SU-DHL-6 (cell line): ENCODE measurements around the gene LIN28A.

Experiments
- EZH2phosphoT487 ChIP-seq: fragments of 200-600 bp; sonication (generic), shearing (Covaris generic); conservative IDR thresholded peaks from 2 replicates; pipeline ENCODE4 v1.6.1; 2018; ENCODE audit warnings: mild to moderate bottlenecking, antibody characterized with exemption, low read length, moderate library complexity, mixed read lengths
- TF ChIP-seq, protein P1 (sequence below): fragments of 200-600 bp; sonication (generic); IDR thresholded peaks from one replicate; pipeline ENCODE4 v1.5.1; 2017; ENCODE audit warnings: antibody characterized with exemption, mild to moderate bottlenecking, low read length, moderate library complexity; ENCODE audit not compliant: insufficient read depth, poor library complexity, severe bottlenecking

DNA sequence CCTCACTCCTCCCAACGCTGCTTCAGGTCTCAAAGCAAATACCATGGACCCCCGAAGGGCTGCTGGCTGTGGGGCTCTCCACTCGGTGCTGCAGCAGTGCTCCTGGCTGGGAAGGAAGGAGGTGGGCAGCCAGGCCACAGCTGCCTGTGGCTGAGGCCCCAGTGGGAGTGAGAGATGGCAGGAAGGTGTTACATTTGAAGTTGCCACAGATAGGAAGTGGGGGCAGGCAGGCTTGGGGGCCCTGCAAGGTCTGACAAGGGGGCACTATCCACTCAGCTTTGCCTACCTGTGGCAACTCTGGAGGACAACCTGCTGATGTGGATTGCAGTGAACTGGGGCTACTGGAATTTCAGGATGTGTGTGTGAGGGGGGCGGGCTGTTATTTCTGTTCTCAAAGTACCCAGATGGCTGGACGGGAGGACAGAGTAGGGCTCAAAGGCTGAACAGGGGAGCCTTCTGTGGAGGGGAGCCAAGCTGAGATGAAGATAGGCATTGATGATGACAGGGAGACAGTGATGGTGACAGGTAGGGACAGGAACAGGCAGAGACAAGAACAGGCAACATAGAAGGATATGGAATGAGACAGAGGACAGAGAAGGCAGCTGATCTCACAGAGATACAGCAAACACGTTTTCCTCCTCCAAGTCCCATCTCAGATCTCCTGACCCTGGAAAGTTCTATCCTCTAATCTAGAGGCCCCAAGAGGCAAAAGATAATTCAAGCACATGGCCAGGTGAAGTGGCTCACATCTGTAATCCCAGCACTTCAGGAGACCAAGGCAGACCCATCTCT, 39.8 kb upstream of the LIN28A start:
- TF ChIP-seq, protein P1, sequence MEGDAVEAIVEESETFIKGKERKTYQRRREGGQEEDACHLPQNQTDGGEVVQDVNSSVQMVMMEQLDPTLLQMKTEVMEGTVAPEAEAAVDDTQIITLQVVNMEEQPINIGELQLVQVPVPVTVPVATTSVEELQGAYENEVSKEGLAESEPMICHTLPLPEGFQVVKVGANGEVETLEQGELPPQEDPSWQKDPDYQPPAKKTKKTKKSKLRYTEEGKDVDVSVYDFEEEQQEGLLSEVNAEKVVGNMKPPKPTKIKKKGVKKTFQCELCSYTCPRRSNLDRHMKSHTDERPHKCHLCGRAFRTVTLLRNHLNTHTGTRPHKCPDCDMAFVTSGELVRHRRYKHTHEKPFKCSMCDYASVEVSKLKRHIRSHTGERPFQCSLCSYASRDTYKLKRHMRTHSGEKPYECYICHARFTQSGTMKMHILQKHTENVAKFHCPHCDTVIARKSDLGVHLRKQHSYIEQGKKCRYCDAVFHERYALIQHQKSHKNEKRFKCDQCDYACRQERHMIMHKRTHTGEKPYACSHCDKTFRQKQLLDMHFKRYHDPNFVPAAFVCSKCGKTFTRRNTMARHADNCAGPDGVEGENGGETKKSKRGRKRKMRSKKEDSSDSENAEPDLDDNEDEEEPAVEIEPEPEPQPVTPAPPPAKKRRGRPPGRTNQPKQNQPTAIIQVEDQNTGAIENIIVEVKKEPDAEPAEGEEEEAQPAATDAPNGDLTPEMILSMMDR: no peak
- no peak for TF ChIP-seq EZH2phosphoT487
